OCI-LY7 (cell line): ENCODE measurements around the gene HRCT1. TPM values are rescaled to one million over a fixed set of nuclear protein-coding genes. Genes with fewer than 3 reads are reported as not detected.

Experiments used
- BruUV-seq: library from RNA; stranded (reverse); fragments of 400-500 nt; replicated peaks from 2 replicates; lab custom pipeline; 2021; lab: Mats Ljungman, UMichigan
- CTCF ChIA-PET: fragments of 300-600 bp; sonication (Branson Sonifier 250); formaldehyde crosslinking; loops from one replicate; lab custom pipeline; 2022; ENCODE audit warnings: antibody characterized with exemption; ENCODE audit not compliant: unreplicated experiment; lab: Charles Lee
- POLR2A ChIA-PET: fragments of 300-600 bp; sonication (Branson Sonifier 250); formaldehyde crosslinking; loops from one replicate; lab custom pipeline; 2022; ENCODE audit warnings: antibody characterized with exemption; lab: Charles Lee
- DNase-seq: peaks from one replicate; pipeline ENCODE4 v3.0.0-alpha.2; 2015; ENCODE audit warnings: low spot score
- H2AFZ ChIP-seq: fragments of 200-600 bp; sonication (generic), shearing (Covaris generic); 2 replicates; pipeline ENCODE4 v1.6.1; 2014; ENCODE audit warnings: mild to moderate bottlenecking, antibody characterized with exemption, low read length, moderate library complexity
- H3K27ac ChIP-seq: fragments of 200-600 bp; sonication (generic); 2 replicates; pipeline ENCODE4 v1.5.1; 2014; ENCODE audit warnings: mixed run types, low read depth, mild to moderate bottlenecking, moderate library complexity, low read length, inconsistent platforms; ENCODE audit not compliant: poor library complexity, severe bottlenecking
- H3K36me3 ChIP-seq: fragments of 200-600 bp; sonication (generic); 2 replicates; pipeline ENCODE4 v1.6.1; 2014; ENCODE audit warnings: mild to moderate bottlenecking, antibody characterized with exemption, low read length, moderate library complexity, mixed read lengths; ENCODE audit not compliant: insufficient read depth
- H3K4me1 ChIP-seq: fragments of 200-600 bp; sonication (generic); 2 replicates; pipeline ENCODE4 v1.5.1; 2014; ENCODE audit warnings: mild to moderate bottlenecking, low read length; ENCODE audit not compliant: insufficient read depth, poor library complexity, severe bottlenecking
- H3K4me2 ChIP-seq: fragments of 200-600 bp; sonication (generic); 2 replicates; pipeline ENCODE4 v1.6.1; 2014; ENCODE audit warnings: mild to moderate bottlenecking, low read length
- H3K4me3 ChIP-seq: fragments of 200-600 bp; sonication (generic); 2 replicates; pipeline ENCODE4 v1.5.1; 2014; ENCODE audit warnings: mild to moderate bottlenecking, low read depth, low read length; ENCODE audit not compliant: poor library complexity, severe bottlenecking
- H3K79me2 ChIP-seq: fragments of 200-600 bp; sonication (generic); 2 replicates; pipeline ENCODE4 v1.6.1; 2016; ENCODE audit warnings: low read depth, mild to moderate bottlenecking, low read length, moderate library complexity, mixed read lengths; ENCODE audit not compliant: insufficient read depth
- H3K9me2 ChIP-seq: fragments of 200-600 bp; sonication (generic); 2 replicates; pipeline ENCODE4 v1.6.1; 2016; ENCODE audit warnings: mild to moderate bottlenecking, low read length, mixed read lengths; ENCODE audit not compliant: insufficient read depth
- H3K9me3 ChIP-seq: fragments of 200-600 bp; sonication (generic); 2 replicates; pipeline ENCODE4 v1.6.1; 2014; ENCODE audit warnings: mild to moderate bottlenecking, mixed run types, low read length, mixed read lengths
- H4K20me1 ChIP-seq: fragments of 200-600 bp; sonication (generic); 2 replicates; pipeline ENCODE4 v1.6.1; 2014; ENCODE audit warnings: mild to moderate bottlenecking, antibody characterized with exemption, low read length, moderate library complexity, mixed read lengths; ENCODE audit not compliant: insufficient read depth
- CTCF ChIP-seq: fragments of 200-600 bp; sonication (generic); conservative IDR thresholded peaks from 2 replicates; pipeline ENCODE4 v1.5.1; 2014; ENCODE audit warnings: mild to moderate bottlenecking, antibody characterized with exemption, low read length, moderate library complexity, mixed read lengths
- EZH2phosphoT487 ChIP-seq: fragments of 200-600 bp; sonication (generic); IDR thresholded peaks from 2 replicates; pipeline ENCODE4 v1.6.1; 2018; ENCODE audit warnings: low read depth, borderline replicate concordance, mild to moderate bottlenecking, mixed run types, antibody characterized with exemption, low read length, moderate library complexity, mixed read lengths
- intact Hi-C: fragments of 100-400 bp; cut with micrococcal nuclease; formaldehyde crosslinking; loops from one replicate; pipeline ENCODE4 v1.10.0; 2022; ENCODE audit not compliant: unreplicated experiment
- total RNA-seq, 2 experiments: library from RNA; depleted of rRNA in 1 of 2; stranded (reverse); fragments of >200 nt in 1 of 2; shearing (Covaris generic) in 1 of 2; gene quantifications; 2 replicates each; pipeline ENCODE4 v1.2.3, GENCODE V29; 2014 to 2022

Gene HRCT1
- total RNA-seq, 2 experiments from 2014 or later, result not detected

DNA sequence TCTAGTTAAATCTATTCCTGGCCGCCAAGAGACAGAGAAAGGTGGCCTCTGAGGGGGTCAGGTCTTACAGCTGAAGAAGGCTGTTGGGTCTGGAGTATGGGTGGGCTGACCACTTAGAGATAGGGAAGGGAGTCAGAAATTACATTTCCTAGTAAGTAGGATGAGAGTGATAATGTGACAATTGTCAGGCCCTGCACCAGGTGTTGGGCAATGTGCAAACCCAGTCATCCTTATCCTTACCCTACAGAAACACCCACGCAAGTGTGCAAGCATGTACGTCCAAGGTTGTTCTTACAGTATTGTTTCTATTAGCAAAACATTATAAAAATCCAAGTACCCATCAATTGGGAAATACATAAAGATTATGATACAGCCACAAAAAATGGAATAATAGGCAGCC is 12.8 kb downstream of the HRCT1 start:
- Histone ChIP-seq H3K36me3 (no peaks in the 10 kb centered on the region), H3K4me3 (no peak overlapping the region), H3K27ac (no peak overlapping the region), H3K9me3 (0 out of 2 replicates have a peak, but pooled peaks cover 3% of the 10 kb centered on the region), H3K9me2 (no peaks in the 10 kb centered on the region), H2AFZ (no peak overlapping the region), H3K4me1 (no peaks in the 10 kb centered on the region), H4K20me1 (no peaks in the 10 kb centered on the region), H3K79me2 (no peaks in the 10 kb centered on the region), H3K4me2 (no peak overlapping the region)
- ChIA-PET POLR2A (interaction anchor here (0.5 to 1.3 kb wide), 3 partner anchors 18 to 259 kb away, joined by 3 to 5 read pairs (median 4); no protein-coding TSS in a partner anchor), CTCF (no interaction called here)
- no TSS peak for BruUV-seq
- no peak for DNase-seq
- TF ChIP-seq CTCF (no peak), EZH2phosphoT487 (no peak)
- intact Hi-C loops, result no loop called here

DNA sequence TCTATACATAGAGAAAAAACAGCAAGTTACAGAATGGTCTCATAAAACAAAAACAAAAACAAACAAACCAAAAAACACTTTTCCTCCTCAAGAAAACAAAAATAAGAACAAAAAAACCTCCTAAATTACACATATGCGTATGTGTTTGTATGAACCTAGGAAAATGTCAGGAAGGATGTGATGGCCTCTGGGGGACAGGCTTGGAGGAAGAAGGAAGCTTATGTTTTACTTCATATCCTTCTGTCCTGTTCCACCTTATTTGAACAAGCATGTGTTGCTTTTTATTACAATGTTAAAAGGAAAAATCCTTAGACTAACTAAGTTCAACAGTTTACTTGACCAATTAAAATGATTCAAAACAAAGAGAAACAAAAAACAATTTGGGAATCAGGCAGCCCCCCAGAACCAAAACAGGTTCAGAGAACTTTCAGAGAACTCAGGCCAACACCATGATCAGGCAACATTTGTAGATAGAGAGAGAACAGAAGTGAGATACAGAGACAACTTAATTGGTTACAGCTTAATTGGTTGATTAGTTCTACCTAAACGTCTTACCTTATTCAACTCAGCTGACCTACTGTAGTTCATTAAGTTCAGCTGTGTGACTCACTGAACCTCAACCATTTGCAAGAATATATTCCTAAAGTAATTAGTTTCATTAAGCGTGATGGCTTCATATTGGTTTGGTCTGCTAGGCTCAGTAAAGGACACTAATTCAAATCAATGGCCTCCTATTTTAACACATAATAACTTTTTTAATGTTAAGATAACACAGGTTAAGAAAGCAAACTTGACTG is 13.4 kb downstream of the HRCT1 start:
- no peak overlapping the region for H3K4me3 ChIP-seq
- H3K27ac ChIP-seq, result no peak overlapping the region
- H3K9me2 ChIP-seq, result no peaks in the 10 kb centered on the region
- CTCF ChIA-PET, result no interaction called here
- no peaks in the 10 kb centered on the region for H3K36me3 ChIP-seq
- no peak overlapping the region for H2AFZ ChIP-seq
- POLR2A ChIA-PET, result interaction anchor here (0.8 to 1.3 kb wide), 3 partner anchors 17 to 106 kb away, joined by 3 to 5 read pairs (median 3); no protein-coding TSS in a partner anchor
- no TSS peak for BruUV-seq
- DNase-seq, result no peak
- TF ChIP-seq EZH2phosphoT487 (no peak), CTCF (no peak)
- no peaks in the 10 kb centered on the region for H3K79me2 ChIP-seq
- H3K9me3 ChIP-seq, result no peaks in the 10 kb centered on the region
- H4K20me1 ChIP-seq, result no peaks in the 10 kb centered on the region
- intact Hi-C loops, result no loop called here
- H3K4me1 ChIP-seq, result no peaks in the 10 kb centered on the region
- H3K4me2 ChIP-seq, result no peak overlapping the region

DNA sequence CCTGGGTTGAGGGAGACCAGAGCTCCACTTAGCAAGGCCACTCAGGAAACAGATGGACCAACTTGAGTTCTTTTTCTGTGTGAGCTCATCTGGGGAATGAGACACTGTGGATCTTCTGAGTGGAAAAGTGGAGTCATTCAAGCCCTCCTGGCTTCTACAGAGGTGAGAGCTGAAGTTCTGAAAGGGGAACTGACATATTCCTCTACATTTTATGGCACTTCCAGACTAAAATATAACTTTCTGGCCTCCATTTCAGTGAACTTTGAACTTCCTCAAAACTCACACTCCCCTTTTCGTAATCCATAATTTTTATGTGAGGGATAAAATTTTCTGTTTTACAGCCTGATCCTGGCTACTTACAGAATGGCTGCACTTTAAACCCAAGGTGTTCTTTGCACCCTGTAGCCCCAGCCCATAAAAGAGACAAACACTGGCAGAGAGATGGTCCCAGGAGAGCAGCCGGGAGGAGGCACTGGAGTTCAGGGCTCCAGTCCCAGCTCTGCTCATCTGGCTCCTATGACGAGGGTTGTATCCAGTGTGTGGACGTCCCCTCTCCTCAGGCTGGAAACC is 14.1 kb downstream of the HRCT1 start:
- Histone ChIP-seq H3K4me3 (no peak overlapping the region), H3K79me2 (no peaks in the 10 kb centered on the region), H2AFZ (no peak overlapping the region), H3K27ac (no peak overlapping the region), H3K9me2 (no peaks in the 10 kb centered on the region), H3K4me1 (no peaks in the 10 kb centered on the region), H3K36me3 (no peaks in the 10 kb centered on the region), H3K9me3 (no peaks in the 10 kb centered on the region), H3K4me2 (no peak overlapping the region), H4K20me1 (no peaks in the 10 kb centered on the region)
- POLR2A ChIA-PET, result interaction anchor here (0.6 to 1.3 kb wide), 4 partner anchors 16 to 150 kb away, joined by 3 to 5 read pairs (median 4); no protein-coding TSS in a partner anchor
- intact Hi-C loops, result no loop called here
- TF ChIP-seq CTCF, result no peak
- no peak for TF ChIP-seq EZH2phosphoT487
- CTCF ChIA-PET, result no interaction called here
- DNase-seq, result no peak
- BruUV-seq, result no TSS peak
